K562 (cell line): ENCODE data around the gene KRTAP5-7. TPM values are rescaled to one million over a fixed set of nuclear protein-coding genes. Genes with fewer than 3 reads are reported as not detected.

ENCODE experiments used
- ATAC-seq: fragments of 200-7000 bp; cut with Tn5 transposase; 3 replicates; pipeline ENCODE4 v1.9.1; 2020; ENCODE audit warnings: moderate library complexity
- BruUV-seq: library from RNA; stranded (reverse); fragments of 400-500 nt; replicated peaks from 2 replicates; lab custom pipeline; 2021; lab: Mats Ljungman, UMichigan
- CTCF ChIA-PET: fragments of 300-600 bp; formaldehyde crosslinking; extraction: SDS; loops from one replicate; lab custom pipeline; 2021; ENCODE audit warnings: low intra/inter-chr PET ratio; lab: Yijun Ruan, JAX
- POLR2A ChIA-PET: fragments of 300-600, 350-650 bp; sonication (Branson Sonifier 250); formaldehyde crosslinking; extraction: SDS; loops from one replicate; lab custom pipeline; 2021; ENCODE audit warnings: antibody characterized with exemption, inconsistent platforms; lab: Yijun Ruan, JAX
- DNase-seq, 4 experiments: peaks; one replicate each; pipeline versions ENCODE4 v3.0.0 to v3.0.0-alpha.2; 2011 to 2018; ENCODE audit warnings: low spot score in 3 of 4, mixed read lengths in 3 of 4; ENCODE audit errors: extremely low read depth in 1 of 4
- FAIRE-seq: peaks from 2 replicates; lab custom pipeline; 2011; peaks lifted over from hg19 to GRCh38; lab: Jason Lieb, UNC
- H2AFZ ChIP-seq: 2 replicates; pipeline ENCODE4 v1.6.0; 2011; ENCODE audit warnings: low read depth, low read length, control low read depth, inconsistent platforms
- H3K27ac ChIP-seq: fragments of 200-600 bp; 3 replicates; pipeline ENCODE4 v1.8.0; 2011; ENCODE audit warnings: low read depth, mild to moderate bottlenecking, control low read depth, inconsistent platforms, low read length, moderate library complexity, mixed read lengths; ENCODE audit errors: extremely low read depth
- H3K27me3 ChIP-seq, 2 experiments: fragments of 300-600 bp in 1 of 2; 2 replicates in 1 of 2; 3 replicates in 1 of 2; pipeline versions ENCODE4 v1.6.0 to v1.8.0; 2011; ENCODE audit warnings: inconsistent platforms in 2 of 2, low read length in 2 of 2, mild to moderate bottlenecking in 1 of 2, mixed read lengths in 1 of 2, moderate library complexity in 1 of 2; ENCODE audit not compliant: control insufficient read depth in 2 of 2, insufficient read depth in 2 of 2
- H3K36me3 ChIP-seq: fragments of 300-600 bp; 3 replicates; pipeline ENCODE4 v1.8.0; 2011; ENCODE audit warnings: mild to moderate bottlenecking, low read length, inconsistent platforms; ENCODE audit not compliant: control insufficient read depth, insufficient read depth
- H3K4me1 ChIP-seq, 2 experiments: fragments of 200-600 bp in 1 of 2; replicated peaks in 1 of 2; 2 replicates in 1 of 2; 3 replicates in 1 of 2; pipeline versions ENCODE4 v1.5.1 to v1.8.0; 2011; ENCODE audit warnings: inconsistent platforms in 2 of 2, low read length in 2 of 2, mild to moderate bottlenecking in 1 of 2, mixed read lengths in 1 of 2, moderate library complexity in 1 of 2; ENCODE audit not compliant: control insufficient read depth in 2 of 2, insufficient read depth in 2 of 2
- H3K4me2 ChIP-seq: 2 replicates; pipeline ENCODE4 v1.6.1; 2011; ENCODE audit warnings: low read length, control low read depth, inconsistent platforms, mixed read lengths; ENCODE audit not compliant: insufficient read depth
- H3K4me3 ChIP-seq: fragments of 200-600 bp; sonication (generic), shearing (Covaris generic); 2 replicates; pipeline ENCODE4 v1.5.1; 2016; ENCODE audit warnings: control low read depth, inconsistent platforms
- H3K79me2 ChIP-seq: fragments of 200-600 bp; 3 replicates; pipeline ENCODE4 v1.8.0; 2011; ENCODE audit warnings: low read length, inconsistent platforms; ENCODE audit not compliant: control insufficient read depth, insufficient read depth
- H3K9ac ChIP-seq, 2 experiments: 2 replicates each; pipeline versions ENCODE4 v1.6.0 to v1.6.1; 2011; ENCODE audit warnings: low read depth in 2 of 2, low read length in 2 of 2, control low read depth in 1 of 2, inconsistent platforms in 1 of 2, mild to moderate bottlenecking in 1 of 2, mixed read lengths in 1 of 2; ENCODE audit not compliant: insufficient read depth in 1 of 2
- H3K9me1 ChIP-seq: one replicate; pipeline ENCODE4 v1.6.0; 2011; ENCODE audit warnings: inconsistent platforms, mild to moderate bottlenecking, low read length, moderate library complexity; ENCODE audit not compliant: control insufficient read depth, insufficient read depth
- H3K9me3 ChIP-seq: replicated peaks from 2 replicates; pipeline ENCODE4 v1.5.1; 2011; ENCODE audit warnings: low read depth, low read length, inconsistent platforms; ENCODE audit not compliant: control insufficient read depth, insufficient read depth
- H4K20me1 ChIP-seq: replicated peaks from 2 replicates; pipeline ENCODE4 v1.6.1; 2011; ENCODE audit warnings: low read length, inconsistent platforms, mixed read lengths; ENCODE audit not compliant: control insufficient read depth, insufficient read depth
- CREB1 ChIP-seq, 2 experiments: sonication (generic) in 1 of 2; formaldehyde crosslinking in 1 of 2; IDR thresholded peaks; 2 replicates each; pipeline versions ENCODE4 v1.6.1 to v1.8.0; 2012 to 2022; ENCODE audit warnings: inconsistent platforms in 1 of 2, mild to moderate bottlenecking in 1 of 2, missing genetic modification reagents in 1 of 2, moderate library complexity in 1 of 2
- E2F1 ChIP-seq: sonication (generic); formaldehyde crosslinking; IDR thresholded peaks from 2 replicates; pipeline ENCODE4 v1.8.1; 2023; ENCODE audit warnings: mild to moderate bottlenecking, missing genetic modification reagents, moderate library complexity
- E2F4 ChIP-seq: sonication (generic); formaldehyde crosslinking; IDR thresholded peaks from 2 replicates; pipeline ENCODE4 v1.8.0; 2022; ENCODE audit warnings: mild to moderate bottlenecking, low read depth, missing genetic modification reagents
- WGBS: fragments of 100-300 bp; shearing (Covaris generic); methylation state at CpG from one replicate; pipeline ENCODE4 v1.1.6; 2016; ENCODE audit warnings: low coverage, mixed read lengths; ENCODE audit not compliant: insufficient coverage; ENCODE audit errors: missing lambda C conversion rate; 5-methylcytosine and 5-hydroxymethylcytosine counted together
- in situ Hi-C: fragments of 300-500 bp; cut with MboI; formaldehyde crosslinking; loops from 4 replicates; pipeline ENCODE4 v1.15.0; 2018; ENCODE audit warnings: inconsistent platforms, mixed read lengths
- intact Hi-C: fragments of 100-400 bp; cut with micrococcal nuclease; formaldehyde crosslinking; loops from 2 replicates; pipeline ENCODE4 v1.14.2; 2022
- polyA plus RNA-seq, 8 experiments: library from polyadenylated mRNA; depleted of rRNA in 4 of 8; stranded (reverse) in 5 of 8; unstranded in 3 of 8; fragments of >200 nt; fragmentation: Nextera tagmentation in 2 of 8; fragmentation: Illumina TruSeq in 1 of 8; extraction: Ambion mirVana in 2 of 8; extraction: Trizol in 1 of 8; gene quantifications; 2 replicates each; pipeline versions ENCODE4 v1.2.1 to v1.2.3, GENCODE V29; 2011 to 2014; ENCODE audit warnings: inconsistent platforms in 1 of 8, missing spikeins in 1 of 8
- total RNA-seq, 7 experiments: library from RNA; depleted of rRNA in 6 of 7; stranded (reverse); fragments of >200 nt in 6 of 7; fragmentation: Illumina TruSeq in 2 of 7; extraction: Trizol in 2 of 7; gene quantifications; 2 replicates each; pipeline versions ENCODE4 v1.2.1 to v1.2.3, GENCODE V29; 2011 to 2021; ENCODE audit warnings: low replicate concordance in 1 of 7

Gene KRTAP5-7
- total and polyA plus RNA-seq, 9 of the 15 experiments (the other 6 are each of a cell fraction or from before 2014, with no cell fraction given): not detected

GRCh38 chr11:71542879-71543777 lies 16.1 kb downstream of the KRTAP5-7 start (continued):
- no peak for TF ChIP-seq E2F4 (CRISPR knock-in tag)

GRCh38 chr11:71543866-71544265 lies 16.8 kb downstream of the KRTAP5-7 start:
- H3K9me3 ChIP-seq: peaks cover 2% of the 10 kb centered on the region; the same call in 1 of the 2 replicates
- no peak for ATAC-seq

More at GRCh38 chr11:71543866-71544265, 16.8 kb downstream of the KRTAP5-7 start:
- Histone ChIP-seq H3K36me3 (no peaks in the 10 kb centered on the region), H3K79me2 (no peaks in the 10 kb centered on the region), H3K27ac (no peak overlapping the region), H2AFZ (no peak overlapping the region), H3K4me2 (no peak overlapping the region), H3K27me3 (peaks cover 53 to 74% of the 10 kb centered on the region in 2 experiments), H3K4me1 (peaks cover 0 to 4% of the 10 kb centered on the region in 2 experiments; a peak in 1 of 5 replicates), H3K9me1 (no peaks in the 10 kb centered on the region), H4K20me1 (no peaks in the 10 kb centered on the region), H3K4me3 (no peak overlapping the region), H3K9ac (no peak overlapping the region)
- ChIA-PET POLR2A (no interaction called here), CTCF (no interaction called here)
- 2% methylated on average over 8 of the region's 8 CpGs for WGBS
- in situ Hi-C loops (no loop called here), intact Hi-C loops (no loop called here)
- no TSS peak for BruUV-seq
- FAIRE-seq (no peak), DNase-seq (no peak)
- no peak for TF ChIP-seq E2F1 (CRISPR knock-in tag)
- TF ChIP-seq CREB1 (IDR thresholded peaks at IDR 0.05): no peak
- TF ChIP-seq CREB1 (CRISPR knock-in tag; IDR thresholded peaks at IDR 0.05): no peak
